Endothelial cell of umbilical vein (primary cell): ENCODE results near the gene P2RX3. TPM values are rescaled to one million over a fixed set of nuclear protein-coding genes. Genes with fewer than 3 reads are reported as not detected.

Experiments used
- BruUV-seq: library from RNA; stranded (reverse); fragments of 400-500 nt; replicated peaks from 2 replicates; lab custom pipeline; 2021; lab: Mats Ljungman, UMichigan
- CTCF ChIA-PET: fragments of 300-600, 350-600 bp; sonication (Branson Sonifier 250); formaldehyde crosslinking; loops from one replicate; lab custom pipeline; 2021; ENCODE audit warnings: antibody characterized with exemption, inconsistent platforms; lab: Charles Lee
- POLR2A ChIA-PET: fragments of 300-600, 350-600 bp; sonication (Branson Sonifier 250); formaldehyde crosslinking; loops from one replicate; lab custom pipeline; 2021; ENCODE audit warnings: antibody characterized with exemption, inconsistent platforms; lab: Charles Lee
- DNase-seq: peaks from one replicate; pipeline ENCODE4 v3.0.0-alpha.2; 2011; ENCODE audit warnings: low read depth, low spot score
- FAIRE-seq: peaks from 2 replicates; lab custom pipeline; 2011; peaks lifted over from hg19 to GRCh38; lab: Jason Lieb, UNC
- H2AFZ ChIP-seq: 2 replicates; pipeline ENCODE4 v1.6.0; 2012; ENCODE audit warnings: low read depth, low read length, control low read depth, inconsistent platforms
- H3K27ac ChIP-seq: 2 replicates; pipeline ENCODE4 v1.5.1; 2011; ENCODE audit warnings: low read depth, mild to moderate bottlenecking, control low read depth, low read length, moderate library complexity; ENCODE audit not compliant: insufficient read depth
- H3K27me3 ChIP-seq, 2 experiments: 2 replicates each; pipeline versions ENCODE4 v1.6.0 to v1.6.1; 2011; ENCODE audit warnings: low read length in 2 of 2, mixed read lengths in 1 of 2; ENCODE audit not compliant: control insufficient read depth in 2 of 2, insufficient read depth in 2 of 2
- H3K36me3 ChIP-seq, 2 experiments: 2 replicates in 1 of 2; 3 replicates in 1 of 2; pipeline ENCODE4 v1.5.1; 2011; ENCODE audit warnings: low read length in 2 of 2, mild to moderate bottlenecking in 1 of 2, moderate library complexity in 1 of 2; ENCODE audit not compliant: control insufficient read depth in 2 of 2, insufficient read depth in 2 of 2; ENCODE audit errors: extremely low read depth in 1 of 2
- H3K4me1 ChIP-seq: 3 replicates; pipeline ENCODE4 v1.5.1; 2011; ENCODE audit warnings: mild to moderate bottlenecking, low read length; ENCODE audit not compliant: control insufficient read depth, insufficient read depth; ENCODE audit errors: extremely low read depth
- H3K4me2 ChIP-seq: 2 replicates; pipeline ENCODE4 v1.6.1; 2011; ENCODE audit warnings: low read length, control low read depth, mixed read lengths; ENCODE audit not compliant: insufficient read depth
- H3K4me3 ChIP-seq, 3 experiments: fragments of 200-600 bp in 1 of 3; sonication (generic), shearing (Covaris generic) in 1 of 3; replicated peaks in 1 of 3; 2 replicates each; pipeline ENCODE4 v1.5.1; 2011 to 2016; ENCODE audit warnings: control low read depth in 3 of 3, low read length in 3 of 3, mild to moderate bottlenecking in 2 of 3, inconsistent platforms in 1 of 3, low read depth in 1 of 3, moderate library complexity in 1 of 3; ENCODE audit not compliant: insufficient read depth in 1 of 3
- H3K79me2 ChIP-seq: 2 replicates; pipeline ENCODE4 v1.6.0; 2012; ENCODE audit warnings: low read length, inconsistent platforms; ENCODE audit not compliant: control insufficient read depth, insufficient read depth
- H3K9ac ChIP-seq: replicated peaks from 2 replicates; pipeline ENCODE3; 2011; ENCODE audit warnings: low read length, control low read depth; ENCODE audit not compliant: insufficient read depth; ENCODE audit errors: extremely low read depth
- H3K9me1 ChIP-seq: replicated peaks from 3 replicates; pipeline ENCODE4 v1.6.0; 2011; ENCODE audit warnings: mild to moderate bottlenecking, low read length; ENCODE audit not compliant: control insufficient read depth, insufficient read depth; ENCODE audit errors: extremely low read depth
- H3K9me3 ChIP-seq: replicated peaks from 2 replicates; pipeline ENCODE4 v1.5.1; 2012; ENCODE audit warnings: low read length, inconsistent platforms; ENCODE audit not compliant: control insufficient read depth, insufficient read depth
- H4K20me1 ChIP-seq: replicated peaks from 2 replicates; pipeline ENCODE3; 2011; ENCODE audit warnings: mild to moderate bottlenecking, low read length; ENCODE audit not compliant: control insufficient read depth, insufficient read depth; ENCODE audit errors: extremely low read depth
- CTCF ChIP-seq, 2 donors: IDR thresholded peaks; 1 replicate in 1 of 2; 2 replicates in 1 of 2; pipeline ENCODE4 v1.5.1; 2011; ENCODE audit warnings: low read length in 2 of 2, mild to moderate bottlenecking in 2 of 2, moderate library complexity in 2 of 2, control low read depth in 1 of 2, inconsistent platforms in 1 of 2, low read depth in 1 of 2; ENCODE audit not compliant: insufficient read depth in 1 of 2; ENCODE audit errors: extremely low read depth in 1 of 2
- EZH2 ChIP-seq: IDR thresholded peaks from 2 replicates; pipeline ENCODE4 v1.6.1; 2012; ENCODE audit warnings: borderline replicate concordance, low read depth, mild to moderate bottlenecking, moderate library complexity, low read length, inconsistent platforms; ENCODE audit not compliant: severe bottlenecking
- FOS ChIP-seq: IDR thresholded peaks from 2 replicates; pipeline ENCODE4 v1.6.1; 2011; ENCODE audit warnings: mild to moderate bottlenecking, low read length, moderate library complexity, borderline replicate concordance; ENCODE audit not compliant: insufficient read depth
- GATA2 ChIP-seq: IDR thresholded peaks from 2 replicates; pipeline ENCODE4 v1.7.0; 2011; ENCODE audit warnings: low read depth, mild to moderate bottlenecking, moderate library complexity, mixed read lengths, low read length; ENCODE audit not compliant: insufficient read length, insufficient read depth
- JUN ChIP-seq: IDR thresholded peaks from 2 replicates; pipeline ENCODE4 v1.6.1; 2011; ENCODE audit warnings: borderline replicate concordance, low read depth; ENCODE audit not compliant: insufficient read length, insufficient read depth
- MAX ChIP-seq: IDR thresholded peaks from 2 replicates; pipeline ENCODE4 v1.6.1; 2011; ENCODE audit not compliant: insufficient read depth, insufficient read length
- MYC ChIP-seq: IDR thresholded peaks from one replicate; pipeline ENCODE4 v1.6.1; 2011; ENCODE audit warnings: mild to moderate bottlenecking, low read depth, low read length
- POLR2A ChIP-seq: IDR thresholded peaks from 2 replicates; pipeline ENCODE4 v1.6.1; 2012; ENCODE audit warnings: low read depth, mild to moderate bottlenecking, control low read depth, low read length
- POLR2AphosphoS5 ChIP-seq: IDR thresholded peaks from 2 replicates; pipeline ENCODE4 v1.6.1; 2012; ENCODE audit warnings: low read depth, mild to moderate bottlenecking, control low read depth, low read length, moderate library complexity; ENCODE audit not compliant: insufficient read depth
- dilution Hi-C: fragments of 300-500 bp; cut with MboI; formaldehyde crosslinking; loops from one replicate; pipeline ENCODE4 v1.15.0; 2019; ENCODE audit warnings: low sequenced_read_pairs; ENCODE audit not compliant: extremely low pct_ligation_motif_present
- intact Hi-C: fragments of 100-400 bp; cut with micrococcal nuclease; formaldehyde crosslinking; loops from one replicate; pipeline ENCODE4 v1.10.0; 2022
- polyA plus RNA-seq, 4 experiments: library from polyadenylated mRNA; depleted of rRNA in 3 of 4; stranded (reverse) in 3 of 4; unstranded in 1 of 4; fragments of >200 nt; gene quantifications; 2 replicates each; pipeline versions ENCODE4 v1.2.1 to v1.2.3, GENCODE V29; 2011 to 2012; ENCODE audit warnings: missing spikeins in 1 of 4
- total RNA-seq: library from RNA; stranded (reverse); gene quantifications from 2 replicates; pipeline ENCODE4 v1.2.3, GENCODE V29; 2021

The P2RX3 gene
- total and polyA plus RNA-seq, 2 donors (not counting 3 experiments of a cell fraction or from before 2014, with no cell fraction given) = not detected

- no peaks in the 10 kb centered on the region for H3K4me1 ChIP-seq
- POLR2A ChIA-PET = no interaction called here
- no peak for FAIRE-seq
- H3K9me3 ChIP-seq = no peaks in the 10 kb centered on the region
- H3K27me3 ChIP-seq = peaks cover 0 to 3% of the 10 kb centered on the region in 2 experiments
- no peak for DNase-seq
- intact Hi-C loops = no loop called here
- no peaks in the 10 kb centered on the region for H4K20me1 ChIP-seq
- H3K27ac ChIP-seq = no peak overlapping the region
- no TSS peak for BruUV-seq
- no peak overlapping the region for H2AFZ ChIP-seq
- no peaks in the 10 kb centered on the region for H3K9me1 ChIP-seq
- TF ChIP-seq GATA2 = no peak
- TF ChIP-seq MYC = no peak
- TF ChIP-seq MAX = no peak
- TF ChIP-seq EZH2 = no peak
- no peak for TF ChIP-seq POLR2A
- no peak for TF ChIP-seq POLR2AphosphoS5
- TF ChIP-seq CTCF (IDR thresholded peaks at IDR 0.05; ENCODE audit: extremely low read depth in 1 of 2, insufficient read depth in 1 of 2, low read depth in 1 of 2, low read length in 2 of 2) = no peak
- TF ChIP-seq FOS = no peak
- TF ChIP-seq JUN = no peak
- dilution Hi-C loops = no loop called here
- CTCF ChIA-PET = interaction anchor here (0.6 to 2.0 kb wide), 4 partner anchors 78 to 139 kb away, joined by 3 to 12 read pairs (median 3); no protein-coding TSS in a partner anchor
- no peak overlapping the region for H3K4me2 ChIP-seq
- no peak overlapping the region for H3K4me3 ChIP-seq
- H3K79me2 ChIP-seq = no peaks in the 10 kb centered on the region
- H3K36me3 ChIP-seq = no peaks in the 10 kb centered on the region
- no peak overlapping the region for H3K9ac ChIP-seq
Observed at GRCh38 chr11:57353036-57353435, 14.9 kb downstream of the P2RX3 start.
